Vagina (tissue), 2 donors: Measurements from ENCODE around the gene GPR31.

Experiments used
- CTCF ChIP-seq, 3 experiments: fragments of 450-650 bp in 2 of 3; fragments of 200-600 bp in 1 of 3; sonication (generic) in 1 of 3; IDR thresholded peaks; one replicate each; pipeline ENCODE4 v1.5.1; 2017 to 2019; ENCODE audit warnings: antibody characterized with exemption in 3 of 3, mild to moderate bottlenecking in 2 of 3, moderate library complexity in 2 of 3
- POLR2A ChIP-seq, 2 donors: fragments of 450-650 bp; IDR thresholded peaks; one replicate each; pipeline ENCODE4 v1.6.1; 2017; ENCODE audit warnings: antibody characterized with exemption in 2 of 2, mild to moderate bottlenecking in 2 of 2, moderate library complexity in 2 of 2

GRCh38 chr6:167108278-167108677 is 49.5 kb downstream of the GPR31 start:
- TF ChIP-seq POLR2A (IDR thresholded peaks at IDR 0.05), result no peak
- no peak for TF ChIP-seq CTCF (IDR thresholded peaks at IDR 0.05)
